GM06990 (cell line): Measurements from ENCODE around the gene LRFN4.

Experiments used
- DNase-seq: peaks from one replicate; pipeline ENCODE4 v3.0.0-alpha.2; 2011; ENCODE audit not compliant: insufficient read length; ENCODE audit errors: extremely low read depth
- H3K27me3 ChIP-seq: replicated peaks from 2 replicates; pipeline ENCODE4 v1.6.0; 2011; ENCODE audit warnings: low read length; ENCODE audit not compliant: control insufficient read depth, insufficient read depth
- H3K36me3 ChIP-seq: 2 replicates; pipeline ENCODE4 v1.5.1; 2011; ENCODE audit warnings: low read length; ENCODE audit not compliant: control insufficient read depth, insufficient read depth
- H3K4me3 ChIP-seq: replicated peaks from 2 replicates; pipeline ENCODE4 v1.5.1; 2011; ENCODE audit warnings: low read depth, mild to moderate bottlenecking, control low read depth, low read length
- TF ChIP-seq, protein P1 (sequence below): IDR thresholded peaks from 2 replicates; pipeline ENCODE4 v1.5.1; 2011; ENCODE audit warnings: low read length, control low read depth, mild to moderate bottlenecking, inconsistent platforms; ENCODE audit not compliant: insufficient read depth, poor library complexity, severe bottlenecking

Gene LRFN4

GRCh38 chr11:66877588-66878385, 20.9 kb downstream of the LRFN4 start:
- no peak for DNase-seq
- no peaks in the 10 kb centered on the region for H3K36me3 ChIP-seq
- no peaks in the 10 kb centered on the region for H3K27me3 ChIP-seq
- TF ChIP-seq, protein P1, sequence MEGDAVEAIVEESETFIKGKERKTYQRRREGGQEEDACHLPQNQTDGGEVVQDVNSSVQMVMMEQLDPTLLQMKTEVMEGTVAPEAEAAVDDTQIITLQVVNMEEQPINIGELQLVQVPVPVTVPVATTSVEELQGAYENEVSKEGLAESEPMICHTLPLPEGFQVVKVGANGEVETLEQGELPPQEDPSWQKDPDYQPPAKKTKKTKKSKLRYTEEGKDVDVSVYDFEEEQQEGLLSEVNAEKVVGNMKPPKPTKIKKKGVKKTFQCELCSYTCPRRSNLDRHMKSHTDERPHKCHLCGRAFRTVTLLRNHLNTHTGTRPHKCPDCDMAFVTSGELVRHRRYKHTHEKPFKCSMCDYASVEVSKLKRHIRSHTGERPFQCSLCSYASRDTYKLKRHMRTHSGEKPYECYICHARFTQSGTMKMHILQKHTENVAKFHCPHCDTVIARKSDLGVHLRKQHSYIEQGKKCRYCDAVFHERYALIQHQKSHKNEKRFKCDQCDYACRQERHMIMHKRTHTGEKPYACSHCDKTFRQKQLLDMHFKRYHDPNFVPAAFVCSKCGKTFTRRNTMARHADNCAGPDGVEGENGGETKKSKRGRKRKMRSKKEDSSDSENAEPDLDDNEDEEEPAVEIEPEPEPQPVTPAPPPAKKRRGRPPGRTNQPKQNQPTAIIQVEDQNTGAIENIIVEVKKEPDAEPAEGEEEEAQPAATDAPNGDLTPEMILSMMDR, result no peak
- no peak overlapping the region for H3K4me3 ChIP-seq

DNA sequence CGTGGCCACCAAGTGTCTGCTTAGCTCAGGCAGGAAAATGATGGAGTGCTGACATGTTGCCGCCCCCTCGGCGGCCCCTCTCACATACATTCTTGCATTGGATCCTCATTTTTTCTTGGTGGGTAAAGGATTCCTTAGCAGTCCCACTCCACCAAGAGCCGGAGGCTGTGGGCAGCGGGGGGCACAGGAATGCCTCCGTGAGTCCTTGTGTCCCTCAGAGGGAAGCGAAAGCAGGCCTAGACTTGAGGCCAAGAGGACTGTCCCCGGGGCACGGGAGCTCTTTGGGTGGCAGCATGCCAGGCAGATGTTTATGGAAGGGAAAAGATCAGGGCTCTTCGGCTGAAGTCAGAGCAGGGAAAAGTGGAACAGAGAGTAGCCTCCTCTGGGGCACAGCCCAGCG, 21.6 kb downstream of the LRFN4 start:
- H3K27me3 ChIP-seq, result no peaks in the 10 kb centered on the region
- DNase-seq, result no peak
- no peak overlapping the region for H3K4me3 ChIP-seq
- no peaks in the 10 kb centered on the region for H3K36me3 ChIP-seq
- TF ChIP-seq, protein P1, result no peak

- no peaks in the 10 kb centered on the region for H3K27me3 ChIP-seq
- no peak overlapping the region for H3K4me3 ChIP-seq
- TF ChIP-seq, protein P1, result no peak
- no peak for DNase-seq
- no peaks in the 10 kb centered on the region for H3K36me3 ChIP-seq
Observed at GRCh38 chr11:66879000-66879399, 22.1 kb downstream of the LRFN4 start.

- no peak for DNase-seq
- TF ChIP-seq, protein P1, result no peak
- Histone ChIP-seq H3K27me3 (no peaks in the 10 kb centered on the region), H3K4me3 (no peak overlapping the region), H3K36me3 (no peaks in the 10 kb centered on the region)
Observed at GRCh38 chr11:66879583-66879982, 22.7 kb downstream of the LRFN4 start.

DNA sequence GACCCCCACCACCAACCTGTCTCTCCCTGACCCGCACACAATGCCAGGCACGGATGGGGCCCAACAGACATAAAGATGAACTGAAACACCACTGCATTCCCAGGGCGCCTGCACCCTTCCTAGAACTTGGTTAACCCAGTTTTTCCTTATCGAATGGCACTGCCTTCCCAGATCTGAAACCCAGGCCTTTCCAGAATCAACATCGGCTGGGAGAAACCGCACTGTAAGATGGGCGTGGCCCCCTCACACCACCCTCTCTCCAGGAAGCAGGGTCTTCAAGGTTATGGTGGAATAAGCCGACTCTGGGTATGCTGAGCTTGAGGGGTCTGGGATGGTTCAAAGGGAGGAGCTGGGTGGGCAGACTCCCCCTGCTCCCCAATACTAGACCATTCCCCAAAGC, 23.1 kb downstream of the LRFN4 start:
- Histone ChIP-seq H3K36me3 (no peaks in the 10 kb centered on the region), H3K27me3 (no peaks in the 10 kb centered on the region), H3K4me3 (no peak overlapping the region)
- TF ChIP-seq, protein P1, result no peak
- no peak for DNase-seq
